GM12801 (cell line): ENCODE data around the gene CHIC2.

Source experiments
- CTCF ChIP-seq: IDR thresholded peaks from one replicate; pipeline ENCODE4 v1.5.1; 2011; ENCODE audit warnings: control low read depth; ENCODE audit not compliant: insufficient read length; ENCODE audit errors: extremely low read depth

The CHIC2 gene

GRCh38 chr4:54073271-54073880, 9.0 kb upstream of the CHIC2 start:
- TF ChIP-seq CTCF = no peak

GRCh38 chr4:54067166-54067565, 2.8 kb upstream of the CHIC2 start:
- no peak for TF ChIP-seq CTCF

GRCh38 chr4:54066718-54067129, 2.3 kb upstream of the CHIC2 start:
- TF ChIP-seq CTCF = no peak

GRCh38 chr4:54066088-54066415, 1.6 kb upstream of the CHIC2 start:
- no peak for TF ChIP-seq CTCF

GRCh38 chr4:54065282-54066087, 1.1 kb upstream of the CHIC2 start:
- no peak for TF ChIP-seq CTCF

- no peak for TF ChIP-seq CTCF
Measured at GRCh38 chr4:54063737-54064316, 578 bp downstream of the CHIC2 start.

GRCh38 chr4:54063229-54063628, 1.2 kb downstream of the CHIC2 start:
- TF ChIP-seq CTCF = no peak
